HepG2 (cell line): ENCODE measurements around the gene PFN1. TPM values are rescaled to one million over a fixed set of nuclear protein-coding genes. Genes with fewer than 3 reads are reported as not detected.

Experiments used
- ATAC-seq: fragments of 200-7000 bp; cut with Tn5 transposase; 3 replicates; pipeline ENCODE4 v1.9.1; 2020; ENCODE audit warnings: mild to moderate bottlenecking, moderate library complexity
- BruUV-seq: library from RNA; stranded (reverse); fragments of 400-500 nt; replicated peaks from 2 replicates; lab custom pipeline; 2021; lab: Mats Ljungman, UMichigan
- CTCF ChIA-PET: fragments of 300-600 bp; formaldehyde crosslinking; extraction: SDS; loops from one replicate; lab custom pipeline; 2021; ENCODE audit warnings: low total read pairs, inconsistent platforms, low intra/inter-chr PET ratio; lab: Yijun Ruan, JAX
- POLR2A ChIA-PET: fragments of 350-600 bp; sonication (Branson Sonifier 250); formaldehyde crosslinking; loops from one replicate; lab custom pipeline; 2020; ENCODE audit warnings: antibody characterized with exemption, inconsistent platforms; lab: Yijun Ruan, JAX
- DNase-seq: peaks from one replicate; pipeline ENCODE4 v3.0.0-alpha.2; 2015; ENCODE audit warnings: low spot score
- FAIRE-seq: peaks from 3 replicates; lab custom pipeline; 2011; peaks lifted over from hg19 to GRCh38; lab: Jason Lieb, UNC
- H2AFZ ChIP-seq: one replicate; pipeline ENCODE4 v1.6.1; 2011; ENCODE audit warnings: low read length, inconsistent platforms
- H3K27ac ChIP-seq: fragments of 300-600 bp; 3 replicates; pipeline ENCODE4 v1.8.0; 2011; ENCODE audit warnings: mixed run types, mild to moderate bottlenecking, mixed read lengths, low read length, inconsistent platforms; ENCODE audit not compliant: insufficient read depth; ENCODE audit errors: extremely low read length
- H3K27me3 ChIP-seq, 2 experiments: fragments of 200-600 bp in 1 of 2; 2 replicates in 1 of 2; 3 replicates in 1 of 2; pipeline versions ENCODE4 v1.6.0 to v1.8.0; 2011; ENCODE audit warnings: low read length in 2 of 2, mild to moderate bottlenecking in 2 of 2, moderate library complexity in 2 of 2, inconsistent platforms in 1 of 2; ENCODE audit not compliant: insufficient read depth in 2 of 2, control insufficient read depth in 1 of 2
- H3K36me3 ChIP-seq, 2 experiments: fragments of 200-600 bp in 1 of 2; replicated peaks in 1 of 2; 2 replicates in 1 of 2; 3 replicates in 1 of 2; pipeline versions ENCODE4 v1.5.1 to v1.8.0; 2011; ENCODE audit warnings: low read length in 2 of 2, inconsistent platforms in 1 of 2; ENCODE audit not compliant: insufficient read depth in 2 of 2, control insufficient read depth in 1 of 2
- H3K4me1 ChIP-seq: 2 replicates; pipeline ENCODE4 v1.5.1; 2012; ENCODE audit warnings: low read length, inconsistent platforms; ENCODE audit not compliant: insufficient read depth
- H3K4me2 ChIP-seq: 2 replicates; pipeline ENCODE4 v1.6.0; 2011; ENCODE audit warnings: low read depth, low read length, inconsistent platforms
- H3K4me3 ChIP-seq, 3 experiments: fragments of 200-600 bp in 1 of 3; sonication (generic), shearing (Covaris generic) in 1 of 3; replicated peaks in 1 of 3; 2 replicates each; pipeline ENCODE4 v1.5.1; 2011 to 2016; ENCODE audit warnings: low read length in 3 of 3, inconsistent platforms in 2 of 3, low read depth in 2 of 3, mild to moderate bottlenecking in 2 of 3, control low read depth in 1 of 3, mixed read lengths in 1 of 3; ENCODE audit not compliant: insufficient read depth in 1 of 3
- H3K79me2 ChIP-seq: one replicate; pipeline ENCODE4 v1.6.1; 2011; ENCODE audit warnings: low read length, inconsistent platforms; ENCODE audit not compliant: insufficient read depth
- H3K9ac ChIP-seq: 2 replicates; pipeline ENCODE4 v1.6.0; 2011; ENCODE audit warnings: mild to moderate bottlenecking, low read depth, low read length, inconsistent platforms; ENCODE audit not compliant: insufficient read depth
- H3K9me3 ChIP-seq: 2 replicates; pipeline ENCODE4 v1.5.1; 2012; ENCODE audit warnings: mild to moderate bottlenecking, low read length
- H4K20me1 ChIP-seq: 2 replicates; pipeline ENCODE4 v1.6.0; 2011; ENCODE audit warnings: inconsistent platforms, mild to moderate bottlenecking, low read length, moderate library complexity; ENCODE audit not compliant: insufficient read depth
- CENPX ChIP-seq: sonication (generic); formaldehyde crosslinking; IDR thresholded peaks from 2 replicates; pipeline ENCODE4 v1.9.0; 2021; ENCODE audit warnings: mild to moderate bottlenecking, missing genetic modification reagents, moderate library complexity
- GMEB1 ChIP-seq: sonication (generic); formaldehyde crosslinking; IDR thresholded peaks from 2 replicates; pipeline ENCODE4 v1.5.1; 2020; ENCODE audit warnings: missing genetic modification reagents, mild to moderate bottlenecking, borderline replicate concordance
- HDAC6 ChIP-seq: fragments of 200-600 bp; sonication (generic); IDR thresholded peaks from 2 replicates; pipeline ENCODE4 v1.7.0; 2017; ENCODE audit warnings: mild to moderate bottlenecking, antibody characterized with exemption, low read length, low read depth
- HNF4G ChIP-seq, 2 experiments: sonication (generic) in 1 of 2; formaldehyde crosslinking in 1 of 2; IDR thresholded peaks; 2 replicates each; pipeline versions ENCODE4 v1.4.0 to v1.6.1; 2011 to 2020; ENCODE audit warnings: borderline replicate concordance in 2 of 2, low read depth in 2 of 2, mild to moderate bottlenecking in 2 of 2, low read length in 1 of 2, missing genetic modification reagents in 1 of 2, moderate library complexity in 1 of 2
- NR2F1 ChIP-seq, 2 experiments: fragments of 450-650 bp in 1 of 2; formaldehyde crosslinking in 1 of 2; IDR thresholded peaks; 2 replicates each; pipeline versions ENCODE4 v1.5.0 to v1.6.1; 2016 to 2020; ENCODE audit warnings: mild to moderate bottlenecking in 1 of 2, missing compliant biosample characterization in 1 of 2, missing genetic modification reagents in 1 of 2, moderate library complexity in 1 of 2
- SMAD1 ChIP-seq: sonication (generic); formaldehyde crosslinking; IDR thresholded peaks from 2 replicates; pipeline ENCODE4 v1.4.0; 2020; ENCODE audit warnings: missing genetic modification reagents, low read depth, mild to moderate bottlenecking, borderline replicate concordance
- ZNF136 ChIP-seq: sonication (generic); formaldehyde crosslinking; IDR thresholded peaks from 2 replicates; pipeline ENCODE4 v1.8.1; 2022; ENCODE audit warnings: low read depth, mild to moderate bottlenecking, moderate library complexity, missing genetic modification reagents
- ZNF317 ChIP-seq: sonication (generic); formaldehyde crosslinking; IDR thresholded peaks from 2 replicates; pipeline ENCODE4 v1.5.0; 2020; ENCODE audit warnings: mild to moderate bottlenecking, missing genetic modification reagents
- WGBS: methylation state at CpG from one replicate; pipeline ENCODE4 v1.1.6; 2017; ENCODE audit warnings: low lambda C conversion rate; 5-methylcytosine and 5-hydroxymethylcytosine counted together
- in situ Hi-C: cut with HindIII; loops from 2 replicates; pipeline ENCODE4 v1.10.0; 2017; ENCODE audit warnings: low pct_unique_long_range_greater_than_20kb; ENCODE audit not compliant: extremely low pct_ligation_motif_present
- intact Hi-C: fragments of 100-400 bp; cut with micrococcal nuclease; formaldehyde crosslinking; loops from one replicate; pipeline ENCODE4 v1.10.0; 2022; ENCODE audit not compliant: unreplicated experiment
- polyA plus RNA-seq, 8 experiments: library from polyadenylated mRNA; depleted of rRNA in 3 of 8; stranded (reverse) in 7 of 8; unstranded in 1 of 8; fragments of >200 nt; fragmentation: Illumina TruSeq in 4 of 8; extraction: Trizol in 4 of 8; gene quantifications; 2 replicates each; pipeline versions ENCODE4 v1.2.1 to v1.2.3, GENCODE V29; 2011 to 2016; ENCODE audit warnings: low read depth in 4 of 8, missing spikeins in 1 of 8, mixed read lengths in 1 of 8; ENCODE audit not compliant: insufficient read depth in 1 of 8
- total RNA-seq, 5 experiments: library from RNA; depleted of rRNA; stranded (reverse); fragments of >200 nt; fragmentation: Illumina TruSeq; extraction: Trizol; gene quantifications; 2 replicates each; pipeline ENCODE4 v1.2.3, GENCODE V29; 2016; ENCODE audit warnings: low read depth in 1 of 5
- TF ChIP-seq, protein P1 (sequence below): sonication (generic); formaldehyde crosslinking; IDR thresholded peaks from 2 replicates; pipeline ENCODE4; 2020; ENCODE audit warnings: missing genetic modification reagents, mild to moderate bottlenecking, borderline replicate concordance
- TF ChIP-seq, protein P2 (sequence below): sonication (generic); formaldehyde crosslinking; IDR thresholded peaks from 2 replicates; pipeline ENCODE4 v1.5.1; 2020; ENCODE audit warnings: missing genetic modification reagents, mild to moderate bottlenecking, borderline replicate concordance
- TF ChIP-seq, protein P3 (sequence below): sonication (generic); formaldehyde crosslinking; IDR thresholded peaks from 2 replicates; pipeline ENCODE4 v1.4.0; 2020; ENCODE audit warnings: mild to moderate bottlenecking, missing genetic modification reagents

The PFN1 gene
- total and polyA plus RNA-seq, 2 of the 13 experiments (the other 11 are each of a cell fraction or from before 2014, with no cell fraction given), result 494 to 613 TPM

- Histone ChIP-seq H3K36me3 (peaks cover 8 to 21% of the 10 kb centered on the region in 2 experiments; a peak in 4 of 5 replicates), H3K79me2 (peaks cover 39% of the 10 kb centered on the region), H2AFZ (no peak overlapping the region), H3K9me3 (no peaks in the 10 kb centered on the region), H3K4me3 (peak overlapping the region; percentile 73 to 97 (median 93)), H3K4me1 (peaks cover 33% of the 10 kb centered on the region), H4K20me1 (no peaks in the 10 kb centered on the region), H3K4me2 (peak overlapping the region; percentile 98), H3K27ac (peak overlapping the region; percentile 96), H3K27me3 (no peaks in the 10 kb centered on the region; a peak in 1 of 5 replicates), H3K9ac (peak overlapping the region; percentile 95)
- no peak for FAIRE-seq
- TSS peak; percentile 32 for BruUV-seq
- peak; percentile 3; the same call in 2 of the 3 replicates for ATAC-seq
- CTCF ChIA-PET, result no interaction called here
- no peak for DNase-seq
- POLR2A ChIA-PET, result interaction anchor here (0.8 to 3.9 kb wide), 17 partner anchors 10 to 253 kb away, joined by 3 to 201 read pairs (median 6); partner anchors contain the start of genes ENO3, GLTPD2, INCA1 and KIF1C
- WGBS, result 46% methylated on average over 12 of the region's 19 CpGs
- intact Hi-C loops (no loop called here), in situ Hi-C loops (no loop called here)
- TF ChIP-seq ZNF317 (no peak), NR2F1 (CRISPR knock-in tag; IDR thresholded peaks at IDR 0.05) (peak in 1 of 2 experiments; percentile 0; a peak in 1 of 4 replicates), HNF4G (IDR thresholded peaks at IDR 0.05; ENCODE audit: borderline replicate concordance, low read depth, low read length) (no peak), HNF4G (CRISPR knock-in tag; IDR thresholded peaks at IDR 0.05; ENCODE audit: borderline replicate concordance, low read depth) (no peak), SMAD1 (no peak), CENPX (no peak), HDAC6 (no peak), ZNF136 (CRISPR knock-in tag) (no peak), GMEB1 (no peak)
- TF ChIP-seq, protein P1, sequence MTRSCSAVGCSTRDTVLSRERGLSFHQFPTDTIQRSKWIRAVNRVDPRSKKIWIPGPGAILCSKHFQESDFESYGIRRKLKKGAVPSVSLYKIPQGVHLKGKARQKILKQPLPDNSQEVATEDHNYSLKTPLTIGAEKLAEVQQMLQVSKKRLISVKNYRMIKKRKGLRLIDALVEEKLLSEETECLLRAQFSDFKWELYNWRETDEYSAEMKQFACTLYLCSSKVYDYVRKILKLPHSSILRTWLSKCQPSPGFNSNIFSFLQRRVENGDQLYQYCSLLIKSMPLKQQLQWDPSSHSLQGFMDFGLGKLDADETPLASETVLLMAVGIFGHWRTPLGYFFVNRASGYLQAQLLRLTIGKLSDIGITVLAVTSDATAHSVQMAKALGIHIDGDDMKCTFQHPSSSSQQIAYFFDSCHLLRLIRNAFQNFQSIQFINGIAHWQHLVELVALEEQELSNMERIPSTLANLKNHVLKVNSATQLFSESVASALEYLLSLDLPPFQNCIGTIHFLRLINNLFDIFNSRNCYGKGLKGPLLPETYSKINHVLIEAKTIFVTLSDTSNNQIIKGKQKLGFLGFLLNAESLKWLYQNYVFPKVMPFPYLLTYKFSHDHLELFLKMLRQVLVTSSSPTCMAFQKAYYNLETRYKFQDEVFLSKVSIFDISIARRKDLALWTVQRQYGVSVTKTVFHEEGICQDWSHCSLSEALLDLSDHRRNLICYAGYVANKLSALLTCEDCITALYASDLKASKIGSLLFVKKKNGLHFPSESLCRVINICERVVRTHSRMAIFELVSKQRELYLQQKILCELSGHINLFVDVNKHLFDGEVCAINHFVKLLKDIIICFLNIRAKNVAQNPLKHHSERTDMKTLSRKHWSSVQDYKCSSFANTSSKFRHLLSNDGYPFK (CRISPR knock-in tag), result peak; percentile 16; the same call in 1 of the 2 replicates
- TF ChIP-seq, protein P2, sequence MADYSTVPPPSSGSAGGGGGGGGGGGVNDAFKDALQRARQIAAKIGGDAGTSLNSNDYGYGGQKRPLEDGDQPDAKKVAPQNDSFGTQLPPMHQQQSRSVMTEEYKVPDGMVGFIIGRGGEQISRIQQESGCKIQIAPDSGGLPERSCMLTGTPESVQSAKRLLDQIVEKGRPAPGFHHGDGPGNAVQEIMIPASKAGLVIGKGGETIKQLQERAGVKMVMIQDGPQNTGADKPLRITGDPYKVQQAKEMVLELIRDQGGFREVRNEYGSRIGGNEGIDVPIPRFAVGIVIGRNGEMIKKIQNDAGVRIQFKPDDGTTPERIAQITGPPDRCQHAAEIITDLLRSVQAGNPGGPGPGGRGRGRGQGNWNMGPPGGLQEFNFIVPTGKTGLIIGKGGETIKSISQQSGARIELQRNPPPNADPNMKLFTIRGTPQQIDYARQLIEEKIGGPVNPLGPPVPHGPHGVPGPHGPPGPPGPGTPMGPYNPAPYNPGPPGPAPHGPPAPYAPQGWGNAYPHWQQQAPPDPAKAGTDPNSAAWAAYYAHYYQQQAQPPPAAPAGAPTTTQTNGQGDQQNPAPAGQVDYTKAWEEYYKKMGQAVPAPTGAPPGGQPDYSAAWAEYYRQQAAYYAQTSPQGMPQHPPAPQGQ, result no peak
- TF ChIP-seq, protein P3, sequence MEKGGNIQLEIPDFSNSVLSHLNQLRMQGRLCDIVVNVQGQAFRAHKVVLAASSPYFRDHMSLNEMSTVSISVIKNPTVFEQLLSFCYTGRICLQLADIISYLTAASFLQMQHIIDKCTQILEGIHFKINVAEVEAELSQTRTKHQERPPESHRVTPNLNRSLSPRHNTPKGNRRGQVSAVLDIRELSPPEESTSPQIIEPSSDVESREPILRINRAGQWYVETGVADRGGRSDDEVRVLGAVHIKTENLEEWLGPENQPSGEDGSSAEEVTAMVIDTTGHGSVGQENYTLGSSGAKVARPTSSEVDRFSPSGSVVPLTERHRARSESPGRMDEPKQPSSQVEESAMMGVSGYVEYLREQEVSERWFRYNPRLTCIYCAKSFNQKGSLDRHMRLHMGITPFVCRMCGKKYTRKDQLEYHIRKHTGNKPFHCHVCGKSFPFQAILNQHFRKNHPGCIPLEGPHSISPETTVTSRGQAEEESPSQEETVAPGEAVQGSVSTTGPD (CRISPR knock-in tag), result 0 out of 2 replicates have a peak, but pooled peaks have one; percentile 11
Measured at GRCh38 chr17:4938688-4939545, 9.4 kb downstream of the PFN1 start.
